DOHH2 (cell line): ENCODE measurements around the gene SCN2A.

Source experiments
- H3F3A ChIP-seq: fragments of 200-600 bp; sonication (generic), shearing (Covaris generic); 2 replicates; pipeline ENCODE4 v1.6.0; 2016; ENCODE audit warnings: antibody characterized with exemption, mild to moderate bottlenecking; ENCODE audit not compliant: control insufficient read depth, insufficient read depth
- H3K27ac ChIP-seq: fragments of 200-600 bp; sonication (generic); 2 replicates; pipeline ENCODE4 v1.5.1; 2014; ENCODE audit warnings: low read depth, mild to moderate bottlenecking, low read length, moderate library complexity
- H3K27me3 ChIP-seq: fragments of 200-600 bp; sonication (generic); 2 replicates; pipeline ENCODE4 v1.6.1; 2014; ENCODE audit warnings: mild to moderate bottlenecking, low read length, mixed read lengths; ENCODE audit not compliant: control insufficient read depth
- H3K36me3 ChIP-seq: fragments of 200-600 bp; sonication (generic); 2 replicates; pipeline ENCODE4 v1.6.1; 2014; ENCODE audit warnings: mild to moderate bottlenecking, low read length, moderate library complexity, mixed read lengths; ENCODE audit not compliant: control insufficient read depth
- H3K4me1 ChIP-seq: fragments of 200-600 bp; sonication (generic); 2 replicates; pipeline ENCODE4 v1.6.1; 2014; ENCODE audit warnings: mild to moderate bottlenecking, low read length, mixed read lengths; ENCODE audit not compliant: control insufficient read depth
- H3K4me2 ChIP-seq: fragments of 200-600 bp; sonication (generic); 2 replicates; pipeline ENCODE4 v1.6.0; 2014; ENCODE audit warnings: mild to moderate bottlenecking, low read length, moderate library complexity
- H3K4me3 ChIP-seq: fragments of 200-600 bp; sonication (generic); 2 replicates; pipeline ENCODE4 v1.5.1; 2014; ENCODE audit warnings: mild to moderate bottlenecking, low read length, mixed read lengths
- H3K79me2 ChIP-seq: fragments of 200-600 bp; sonication (generic); 2 replicates; pipeline ENCODE4 v1.6.1; 2014; ENCODE audit warnings: mild to moderate bottlenecking, low read length, mixed read lengths; ENCODE audit not compliant: control insufficient read depth
- H3K9me2 ChIP-seq: fragments of 200-600 bp; sonication (generic); replicated peaks from 2 replicates; pipeline ENCODE4 v1.6.1; 2014; ENCODE audit warnings: mild to moderate bottlenecking, low read length, mixed read lengths; ENCODE audit not compliant: control insufficient read depth
- H3K9me3 ChIP-seq: fragments of 200-600 bp; sonication (generic); 2 replicates; pipeline ENCODE4 v1.6.1; 2014; ENCODE audit warnings: antibody characterized with exemption, low read length, mixed read lengths; ENCODE audit not compliant: control insufficient read depth, insufficient read depth
- H4K20me1 ChIP-seq: fragments of 200-600 bp; sonication (generic); 2 replicates; pipeline ENCODE4 v1.6.0; 2014; ENCODE audit warnings: low read depth, mild to moderate bottlenecking, antibody characterized with exemption, low read length, moderate library complexity; ENCODE audit not compliant: control insufficient read depth, insufficient read depth
- EZH2phosphoT487 ChIP-seq: fragments of 200-600 bp; sonication (generic); IDR thresholded peaks from 2 replicates; pipeline ENCODE4 v1.6.1; 2017; ENCODE audit warnings: borderline replicate concordance, mild to moderate bottlenecking, antibody characterized with exemption, low read length, moderate library complexity, mixed read lengths
- TF ChIP-seq, protein P1 (sequence below): fragments of 200-600 bp; sonication (generic); IDR thresholded peaks from one replicate; pipeline ENCODE4 v1.5.1; 2014; ENCODE audit warnings: antibody characterized with exemption, mild to moderate bottlenecking, low read depth, low read length; ENCODE audit not compliant: poor library complexity, severe bottlenecking

SCN2A gene

DNA sequence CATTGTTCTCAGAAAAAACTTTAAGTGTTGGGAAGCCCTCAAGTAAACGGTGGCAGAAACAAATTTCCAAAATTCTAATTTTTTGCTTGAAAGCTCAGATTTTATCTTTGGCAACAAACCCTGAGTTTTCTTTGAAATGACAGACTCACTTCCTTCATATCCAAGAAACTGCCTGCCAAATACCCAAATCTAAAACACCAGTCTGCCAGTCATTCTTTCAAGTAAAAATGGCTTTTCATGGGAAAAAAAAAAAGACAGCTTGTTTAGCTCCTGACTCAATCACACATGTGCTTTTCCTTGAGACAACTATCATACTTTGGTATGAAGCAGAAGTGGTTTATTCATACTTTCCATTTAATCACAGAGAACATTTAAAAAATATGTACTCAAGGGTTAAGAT, 189.7 kb downstream of the SCN2A start:
- Histone ChIP-seq H3K27me3 (no peaks in the 10 kb centered on the region), H3K9me3 (no peaks in the 10 kb centered on the region), H3F3A (no peaks in the 10 kb centered on the region), H3K4me1 (no peaks in the 10 kb centered on the region), H3K4me3 (no peak overlapping the region), H3K4me2 (no peak overlapping the region), H4K20me1 (no peaks in the 10 kb centered on the region), H3K9me2 (no peaks in the 10 kb centered on the region), H3K27ac (no peak overlapping the region), H3K79me2 (no peaks in the 10 kb centered on the region), H3K36me3 (no peaks in the 10 kb centered on the region)
- no peak for TF ChIP-seq EZH2phosphoT487
- TF ChIP-seq, protein P1, sequence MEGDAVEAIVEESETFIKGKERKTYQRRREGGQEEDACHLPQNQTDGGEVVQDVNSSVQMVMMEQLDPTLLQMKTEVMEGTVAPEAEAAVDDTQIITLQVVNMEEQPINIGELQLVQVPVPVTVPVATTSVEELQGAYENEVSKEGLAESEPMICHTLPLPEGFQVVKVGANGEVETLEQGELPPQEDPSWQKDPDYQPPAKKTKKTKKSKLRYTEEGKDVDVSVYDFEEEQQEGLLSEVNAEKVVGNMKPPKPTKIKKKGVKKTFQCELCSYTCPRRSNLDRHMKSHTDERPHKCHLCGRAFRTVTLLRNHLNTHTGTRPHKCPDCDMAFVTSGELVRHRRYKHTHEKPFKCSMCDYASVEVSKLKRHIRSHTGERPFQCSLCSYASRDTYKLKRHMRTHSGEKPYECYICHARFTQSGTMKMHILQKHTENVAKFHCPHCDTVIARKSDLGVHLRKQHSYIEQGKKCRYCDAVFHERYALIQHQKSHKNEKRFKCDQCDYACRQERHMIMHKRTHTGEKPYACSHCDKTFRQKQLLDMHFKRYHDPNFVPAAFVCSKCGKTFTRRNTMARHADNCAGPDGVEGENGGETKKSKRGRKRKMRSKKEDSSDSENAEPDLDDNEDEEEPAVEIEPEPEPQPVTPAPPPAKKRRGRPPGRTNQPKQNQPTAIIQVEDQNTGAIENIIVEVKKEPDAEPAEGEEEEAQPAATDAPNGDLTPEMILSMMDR: no peak

DNA sequence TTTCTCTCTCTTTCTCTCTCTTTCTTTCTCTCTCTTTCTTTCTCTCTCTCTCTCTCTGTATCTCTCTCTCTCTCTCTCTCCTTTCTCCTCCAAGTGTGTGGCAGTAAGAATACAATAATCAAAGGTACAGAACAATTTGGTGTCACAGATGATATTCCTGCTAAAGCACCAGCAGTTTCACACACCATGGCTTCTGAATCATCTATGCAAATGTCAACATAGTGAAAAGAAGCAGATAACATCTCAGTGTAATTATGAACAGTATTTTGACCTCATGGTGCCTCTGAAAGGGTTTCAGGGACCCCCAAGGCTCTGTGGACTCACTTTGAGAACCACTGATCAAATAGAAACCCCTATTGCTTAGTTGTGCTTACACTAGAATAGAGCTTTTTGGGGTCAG, 191.8 kb downstream of the SCN2A start:
- Histone ChIP-seq H3K9me3 (no peaks in the 10 kb centered on the region), H4K20me1 (no peaks in the 10 kb centered on the region), H3K9me2 (no peaks in the 10 kb centered on the region), H3K4me2 (no peak overlapping the region), H3K4me1 (no peaks in the 10 kb centered on the region), H3K79me2 (no peaks in the 10 kb centered on the region), H3K4me3 (no peak overlapping the region), H3K27ac (no peak overlapping the region), H3F3A (no peaks in the 10 kb centered on the region), H3K36me3 (no peaks in the 10 kb centered on the region), H3K27me3 (no peaks in the 10 kb centered on the region)
- no peak for TF ChIP-seq EZH2phosphoT487
- TF ChIP-seq, protein P1: no peak

DNA sequence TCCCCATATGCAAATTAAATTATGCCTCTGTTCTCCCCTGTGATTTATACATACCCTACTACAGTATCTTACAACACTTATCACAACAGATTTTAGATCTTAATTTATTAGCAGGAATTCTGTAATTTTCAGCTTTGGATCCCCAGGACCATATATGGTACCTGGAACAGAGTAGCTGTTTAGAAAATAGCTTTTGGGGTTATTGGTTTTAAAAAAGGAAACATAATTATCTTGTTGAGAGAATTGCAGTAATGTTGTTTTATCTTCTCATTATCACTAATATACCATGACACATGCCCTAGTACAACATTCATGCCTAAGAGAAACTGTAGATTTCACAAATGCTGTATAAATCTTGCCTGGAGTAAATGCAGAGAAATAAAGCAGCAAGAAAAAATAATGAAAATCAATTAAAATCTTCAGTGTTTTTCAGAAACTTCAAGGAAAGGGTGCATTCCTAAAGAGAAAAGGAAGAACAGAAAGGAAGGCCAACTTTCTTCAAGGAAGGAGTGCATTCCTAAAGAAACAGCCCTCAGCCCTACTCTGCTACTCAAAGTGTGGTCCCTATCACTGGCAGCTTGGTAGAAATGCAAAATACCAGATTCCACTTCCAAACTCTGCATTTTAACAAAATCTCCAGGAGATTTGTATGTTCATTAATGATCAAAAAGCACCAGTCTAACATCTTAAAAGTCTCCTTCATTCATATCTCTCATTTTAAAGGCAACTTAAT, 193.2 kb downstream of the SCN2A start:
- no peak overlapping the region for H3K4me3 ChIP-seq
- no peaks in the 10 kb centered on the region for H4K20me1 ChIP-seq
- H3K4me2 ChIP-seq: no peak overlapping the region
- no peak overlapping the region for H3K27ac ChIP-seq
- H3K9me2 ChIP-seq: no peaks in the 10 kb centered on the region
- H3K36me3 ChIP-seq: no peaks in the 10 kb centered on the region
- TF ChIP-seq EZH2phosphoT487: no peak
- TF ChIP-seq, protein P1: no peak
- no peaks in the 10 kb centered on the region for H3K4me1 ChIP-seq
- H3K79me2 ChIP-seq: no peaks in the 10 kb centered on the region
- H3K9me3 ChIP-seq: no peaks in the 10 kb centered on the region
- no peaks in the 10 kb centered on the region for H3K27me3 ChIP-seq
- no peaks in the 10 kb centered on the region for H3F3A ChIP-seq
